Mucosa of gallbladder (tissue), 1 donor: ENCODE results near the gene CDKN1A. TPM values are rescaled to one million over a fixed set of nuclear protein-coding genes. Genes with fewer than 3 reads are reported as not detected.
A peak's percentile ranks its signal among the peaks of the same experiment; 100 is the strongest.

Source experiments
- DNase-seq: peaks from one replicate; pipeline ENCODE4 v3.0.0-alpha.2; 2020; ENCODE audit warnings: low spot score
- total RNA-seq: library from RNA; stranded (reverse); gene quantifications from one replicate; pipeline ENCODE4 v1.2.1, GENCODE V29; 2021
- donor health status: DM: no; HTN: no; CAD: no.

Gene CDKN1A
- total RNA-seq, 1 donor from 2014 or later, result 71.2 TPM

DNA sequence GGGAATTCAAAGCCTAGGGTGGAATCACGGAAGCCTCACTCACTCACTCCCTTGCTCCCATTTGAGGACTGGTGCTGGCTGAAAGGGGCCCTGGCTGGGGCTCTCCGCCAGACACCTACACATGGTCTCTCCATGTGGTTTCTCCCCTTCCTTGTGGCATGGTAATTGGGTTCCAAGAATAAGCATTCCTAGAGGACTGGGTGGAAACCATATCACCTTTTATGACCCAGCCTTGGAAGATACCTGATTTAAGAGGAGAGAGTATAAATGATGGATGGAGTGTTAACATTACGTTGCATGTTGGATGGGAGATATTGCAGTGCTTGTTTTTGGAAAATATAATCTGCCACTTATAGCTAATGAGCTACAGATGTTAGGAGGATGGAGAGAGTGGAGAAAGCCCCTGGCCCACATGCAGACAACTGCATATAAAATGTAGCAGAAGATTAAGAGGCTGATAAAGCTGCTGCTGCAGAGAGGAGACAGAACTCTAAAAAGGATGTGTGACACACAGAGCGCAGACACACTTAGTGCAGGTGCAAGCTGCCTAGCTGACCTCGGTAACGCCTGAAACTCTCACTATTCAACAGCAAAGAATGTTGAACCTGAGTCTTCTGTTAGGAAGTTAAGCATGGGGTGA, 23.3 kb upstream of the CDKN1A start:
- DNase-seq, result no peak

GRCh38 chr6:36656441-36656840, 22.1 kb upstream of the CDKN1A start:
- DNase-seq, result no peak

- no peak for DNase-seq
Observed at GRCh38 chr6:36657271-36657670, 21.2 kb upstream of the CDKN1A start.

DNA sequence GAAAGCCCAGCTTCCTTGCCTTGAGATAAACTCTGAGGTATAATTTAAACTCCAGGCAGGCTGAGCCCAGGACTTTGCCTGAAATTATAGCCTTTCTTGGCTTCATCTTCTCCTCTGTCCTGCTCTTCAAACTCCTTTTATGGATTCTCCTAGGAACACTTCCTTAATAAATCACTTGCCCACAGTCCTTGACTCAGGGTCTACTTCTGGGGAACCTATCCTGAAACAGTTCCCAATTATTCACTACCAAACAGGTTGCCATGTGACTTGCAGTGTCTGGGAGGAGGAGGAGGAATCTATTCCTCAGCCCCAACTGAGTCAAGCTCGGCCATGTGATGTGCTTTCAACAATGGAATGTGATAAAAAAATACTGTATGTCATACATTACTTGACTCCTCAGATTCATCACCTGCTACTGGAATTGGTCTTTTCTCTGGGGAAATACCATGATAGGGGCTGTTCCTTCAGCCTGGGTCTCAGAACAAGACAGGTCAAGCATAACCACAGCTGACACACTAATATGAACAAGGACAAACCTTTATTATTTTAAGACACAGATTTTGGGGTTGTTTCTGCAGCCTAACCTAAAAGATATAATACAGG, 20.5 kb upstream of the CDKN1A start:
- DNase-seq, result no peak

DNA sequence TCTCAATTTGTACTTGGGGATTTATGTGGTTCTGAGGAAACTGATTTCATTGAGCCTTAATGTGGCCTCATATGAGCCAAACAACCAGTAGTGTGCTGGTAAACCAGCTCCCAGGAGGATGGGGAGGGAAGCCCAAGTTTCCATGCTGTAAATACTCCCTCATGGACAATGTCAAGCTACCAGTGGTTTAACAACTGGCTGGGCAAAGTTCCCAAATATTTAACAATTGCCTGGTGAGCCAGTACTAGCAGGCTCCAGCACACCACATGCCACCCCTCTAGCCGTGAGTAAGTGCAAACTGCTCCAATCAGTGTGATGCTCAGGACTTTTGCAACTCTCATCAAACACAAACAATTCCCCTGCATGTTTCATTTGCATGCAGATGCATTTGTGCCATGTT, 19.2 kb upstream of the CDKN1A start:
- DNase-seq, result no peak

- no peak for DNase-seq
Observed at GRCh38 chr6:36660771-36661471, 17.6 kb upstream of the CDKN1A start.

DNA sequence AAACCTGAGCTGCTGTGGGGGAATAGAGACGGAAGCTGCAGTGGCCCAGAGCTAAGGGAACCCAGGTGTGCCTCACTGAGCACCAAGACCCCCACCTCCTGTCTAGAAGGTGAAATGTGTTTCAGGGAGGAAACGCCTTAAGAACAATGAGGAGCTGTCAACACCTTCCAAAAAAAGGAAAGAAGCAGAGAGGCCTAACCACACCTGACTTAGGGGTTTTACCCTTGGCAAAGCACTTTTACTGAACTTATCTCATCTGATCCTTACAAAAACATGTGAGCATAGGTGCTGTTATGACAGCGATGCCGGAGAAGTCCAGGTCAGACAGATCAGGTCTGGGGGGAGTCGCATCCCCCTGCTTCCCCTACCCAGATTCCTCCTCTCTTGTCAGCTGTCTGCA, 16.1 kb upstream of the CDKN1A start:
- DNase-seq, result no peak

GRCh38 chr6:36662827-36663256, 15.7 kb upstream of the CDKN1A start:
- DNase-seq, result no peak

DNA sequence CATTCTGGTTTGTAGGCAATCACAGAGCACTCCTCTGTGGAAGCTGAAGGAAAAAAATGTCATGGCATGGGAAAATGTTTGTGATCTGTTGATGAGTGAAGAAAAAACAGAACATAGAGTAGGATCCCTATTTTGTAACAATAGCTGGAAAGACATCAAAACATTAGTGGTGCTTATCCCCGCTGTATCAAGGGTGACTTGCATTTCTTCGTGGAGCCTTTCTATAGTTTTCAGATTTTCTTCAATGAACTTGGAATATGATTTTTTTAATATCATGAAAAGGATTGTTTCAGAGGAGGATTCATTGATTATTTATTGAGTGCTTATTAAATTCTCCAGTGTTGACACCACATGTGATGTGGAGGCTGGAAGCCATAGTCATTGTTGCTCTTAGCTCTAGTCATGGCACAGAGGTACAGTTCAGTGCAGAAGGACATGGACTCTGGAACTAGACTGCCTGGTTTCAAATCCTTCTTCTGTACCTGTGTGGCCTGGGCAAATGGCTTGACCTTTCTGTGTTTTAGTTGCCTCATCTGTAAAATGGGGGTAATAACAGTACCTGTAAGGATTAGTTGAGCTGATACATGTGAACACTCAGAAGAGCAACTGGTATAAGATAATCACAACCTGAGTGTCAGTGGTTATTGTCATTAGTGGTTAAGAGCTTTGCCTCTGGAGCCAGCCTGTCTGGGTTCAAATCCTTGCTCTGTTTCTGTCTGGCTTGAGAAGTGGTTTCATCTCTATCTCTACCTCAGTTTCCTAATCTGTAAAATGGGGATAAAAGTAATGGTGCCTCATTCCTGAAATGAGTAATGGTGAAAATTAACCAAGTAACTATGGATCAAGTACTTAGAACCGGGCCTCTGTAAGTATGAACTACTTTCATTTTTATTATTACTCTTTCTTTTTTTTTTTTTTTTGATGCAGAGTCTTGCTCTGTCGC, 14.7 kb upstream of the CDKN1A start:
- no peak for DNase-seq

GRCh38 chr6:36665180-36665579, 13.3 kb upstream of the CDKN1A start:
- no peak for DNase-seq

GRCh38 chr6:36666287-36666686, 12.2 kb upstream of the CDKN1A start:
- no peak for DNase-seq

DNA sequence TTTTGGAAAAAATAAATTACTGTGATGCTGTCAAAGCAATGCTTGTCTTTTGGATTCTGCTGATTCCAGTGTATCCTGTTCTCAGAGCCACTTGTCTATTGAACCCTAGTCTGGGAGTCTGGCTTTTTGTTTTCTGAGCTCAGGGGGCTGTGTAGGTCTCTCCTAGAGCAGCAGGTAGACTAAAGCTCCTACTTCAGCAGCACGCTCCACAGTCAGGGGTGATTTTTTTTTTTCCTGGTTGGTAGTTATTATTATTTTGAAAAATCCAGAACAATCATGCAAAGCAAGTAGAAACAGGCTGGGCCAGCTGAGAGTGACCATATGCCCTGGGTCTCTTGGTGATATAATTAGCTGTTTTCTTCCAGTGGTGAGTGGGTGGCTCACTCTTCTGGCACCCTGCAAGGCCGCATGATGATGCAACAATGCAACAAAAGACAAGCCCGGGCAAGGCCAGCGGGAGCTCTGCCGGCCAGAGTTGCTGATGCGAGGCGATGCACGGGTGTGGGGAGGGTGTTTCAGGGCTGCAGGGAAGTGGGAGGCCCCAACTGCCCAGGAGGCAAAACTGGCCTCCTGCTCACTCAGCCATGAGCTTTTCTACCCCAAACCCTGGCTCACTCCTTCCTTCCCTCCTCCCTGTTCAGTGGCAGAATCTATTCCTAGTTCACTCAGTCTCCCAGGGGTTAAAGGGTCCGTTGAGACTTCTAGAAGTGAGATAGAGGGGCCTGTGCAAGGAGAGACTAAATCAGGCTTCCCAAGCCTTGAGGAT, 11.5 kb upstream of the CDKN1A start:
- peak; percentile 79 for DNase-seq

DNA sequence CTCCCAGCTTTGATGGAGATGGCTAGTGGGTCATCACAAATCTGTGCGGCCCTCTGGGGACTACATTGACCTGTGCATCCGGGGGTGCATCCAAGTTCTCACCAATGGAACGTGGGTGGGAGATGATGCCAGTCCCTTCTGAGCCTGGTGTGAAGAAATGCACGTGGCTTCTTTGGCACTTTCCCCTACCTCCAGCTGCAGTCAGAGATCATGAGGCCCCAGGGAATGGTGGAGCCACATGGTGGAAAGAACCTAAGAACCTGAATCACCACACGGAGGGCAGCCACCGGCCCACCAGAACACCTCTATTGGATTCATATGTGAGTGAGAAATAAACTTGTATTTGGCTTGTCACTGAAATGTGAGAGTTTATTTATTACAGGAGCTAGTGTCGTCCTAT, 9.9 kb upstream of the CDKN1A start:
- DNase-seq, result no peak

- no peak for DNase-seq
Observed at GRCh38 chr6:36669002-36669401, 9.5 kb upstream of the CDKN1A start.

DNA sequence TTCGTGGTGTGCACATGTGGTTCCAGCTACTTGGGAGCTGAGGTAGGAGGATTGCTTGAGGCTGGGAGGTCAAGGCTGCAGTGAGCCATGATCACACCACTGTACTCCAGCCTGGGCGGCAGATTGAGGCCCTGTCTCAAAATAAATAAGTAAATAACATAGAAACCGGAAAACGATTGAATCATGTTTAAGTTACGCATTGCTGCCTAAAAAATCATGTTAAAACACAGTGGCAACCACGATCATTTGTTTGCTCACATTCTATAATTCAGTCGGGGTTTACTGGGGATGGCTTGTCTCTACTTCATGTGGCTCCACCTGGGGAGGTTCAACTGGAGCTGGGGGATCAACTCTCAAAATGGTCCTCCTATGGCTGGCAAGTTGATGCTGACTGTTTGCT, 8.2 kb upstream of the CDKN1A start:
- no peak for DNase-seq

GRCh38 chr6:36671687-36672375, 6.7 kb upstream of the CDKN1A start:
- peak; percentile 57 for DNase-seq

- DNase-seq, result no peak
Observed at GRCh38 chr6:36673882-36674281, 4.6 kb upstream of the CDKN1A start.

DNA sequence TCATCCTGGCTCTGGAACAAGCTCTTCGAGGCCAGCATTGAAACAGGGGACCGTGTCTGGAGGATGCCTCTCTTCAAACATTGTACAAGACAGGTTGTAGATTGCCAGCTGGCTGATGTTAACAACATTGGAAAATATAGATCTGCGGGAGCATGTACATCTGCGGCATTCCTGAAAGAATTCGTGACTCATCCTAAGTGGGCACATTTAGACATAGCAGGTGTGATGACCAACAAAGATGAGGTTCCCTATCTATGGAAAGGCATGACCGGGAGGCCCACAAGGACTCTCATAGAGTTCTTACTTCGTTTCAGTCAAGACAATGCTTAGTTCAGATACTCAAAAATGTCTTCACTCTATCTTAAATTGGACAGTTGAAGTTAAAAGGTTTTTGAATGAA, 3.6 kb upstream of the CDKN1A start:
- no peak for DNase-seq

GRCh38 chr6:36676141-36677058, 2.1 kb upstream of the CDKN1A start:
- DNase-seq, result no peak
